K562 (cell line): Measurements from ENCODE around the gene ATP6V1F. TPM values are rescaled to one million over a fixed set of nuclear protein-coding genes. Genes with fewer than 3 reads are reported as not detected.

Experiments used
- ATAC-seq: fragments of 200-7000 bp; cut with Tn5 transposase; 3 replicates; pipeline ENCODE4 v1.9.1; 2020; ENCODE audit warnings: moderate library complexity
- BruUV-seq: library from RNA; stranded (reverse); fragments of 400-500 nt; replicated peaks from 2 replicates; lab custom pipeline; 2021; lab: Mats Ljungman, UMichigan
- CTCF ChIA-PET: fragments of 300-600 bp; formaldehyde crosslinking; extraction: SDS; loops from one replicate; lab custom pipeline; 2021; ENCODE audit warnings: low intra/inter-chr PET ratio; lab: Yijun Ruan, JAX
- POLR2A ChIA-PET: fragments of 300-600, 350-650 bp; sonication (Branson Sonifier 250); formaldehyde crosslinking; extraction: SDS; loops from one replicate; lab custom pipeline; 2021; ENCODE audit warnings: antibody characterized with exemption, inconsistent platforms; lab: Yijun Ruan, JAX
- DNase-seq, 4 experiments: peaks; one replicate each; pipeline versions ENCODE4 v3.0.0 to v3.0.0-alpha.2; 2011 to 2018; ENCODE audit warnings: low spot score in 3 of 4, mixed read lengths in 3 of 4; ENCODE audit errors: extremely low read depth in 1 of 4
- FAIRE-seq: peaks from 2 replicates; lab custom pipeline; 2011; peaks lifted over from hg19 to GRCh38; lab: Jason Lieb, UNC
- H2AFZ ChIP-seq: 2 replicates; pipeline ENCODE4 v1.6.0; 2011; ENCODE audit warnings: low read depth, low read length, control low read depth, inconsistent platforms
- H3K27ac ChIP-seq: fragments of 200-600 bp; 3 replicates; pipeline ENCODE4 v1.8.0; 2011; ENCODE audit warnings: low read depth, mild to moderate bottlenecking, control low read depth, inconsistent platforms, low read length, moderate library complexity, mixed read lengths; ENCODE audit errors: extremely low read depth
- H3K27me3 ChIP-seq, 2 experiments: fragments of 300-600 bp in 1 of 2; 2 replicates in 1 of 2; 3 replicates in 1 of 2; pipeline versions ENCODE4 v1.6.0 to v1.8.0; 2011; ENCODE audit warnings: inconsistent platforms in 2 of 2, low read length in 2 of 2, mild to moderate bottlenecking in 1 of 2, mixed read lengths in 1 of 2, moderate library complexity in 1 of 2; ENCODE audit not compliant: control insufficient read depth in 2 of 2, insufficient read depth in 2 of 2
- H3K36me3 ChIP-seq: fragments of 300-600 bp; 3 replicates; pipeline ENCODE4 v1.8.0; 2011; ENCODE audit warnings: mild to moderate bottlenecking, low read length, inconsistent platforms; ENCODE audit not compliant: control insufficient read depth, insufficient read depth
- H3K4me1 ChIP-seq, 2 experiments: fragments of 200-600 bp in 1 of 2; replicated peaks in 1 of 2; 2 replicates in 1 of 2; 3 replicates in 1 of 2; pipeline versions ENCODE4 v1.5.1 to v1.8.0; 2011; ENCODE audit warnings: inconsistent platforms in 2 of 2, low read length in 2 of 2, mild to moderate bottlenecking in 1 of 2, mixed read lengths in 1 of 2, moderate library complexity in 1 of 2; ENCODE audit not compliant: control insufficient read depth in 2 of 2, insufficient read depth in 2 of 2
- H3K4me2 ChIP-seq: 2 replicates; pipeline ENCODE4 v1.6.1; 2011; ENCODE audit warnings: low read length, control low read depth, inconsistent platforms, mixed read lengths; ENCODE audit not compliant: insufficient read depth
- H3K4me3 ChIP-seq: fragments of 200-600 bp; sonication (generic), shearing (Covaris generic); 2 replicates; pipeline ENCODE4 v1.5.1; 2016; ENCODE audit warnings: control low read depth, inconsistent platforms
- H3K79me2 ChIP-seq: fragments of 200-600 bp; 3 replicates; pipeline ENCODE4 v1.8.0; 2011; ENCODE audit warnings: low read length, inconsistent platforms; ENCODE audit not compliant: control insufficient read depth, insufficient read depth
- H3K9ac ChIP-seq, 2 experiments: 2 replicates each; pipeline versions ENCODE4 v1.6.0 to v1.6.1; 2011; ENCODE audit warnings: low read depth in 2 of 2, low read length in 2 of 2, control low read depth in 1 of 2, inconsistent platforms in 1 of 2, mild to moderate bottlenecking in 1 of 2, mixed read lengths in 1 of 2; ENCODE audit not compliant: insufficient read depth in 1 of 2
- H3K9me1 ChIP-seq: one replicate; pipeline ENCODE4 v1.6.0; 2011; ENCODE audit warnings: inconsistent platforms, mild to moderate bottlenecking, low read length, moderate library complexity; ENCODE audit not compliant: control insufficient read depth, insufficient read depth
- H3K9me3 ChIP-seq: replicated peaks from 2 replicates; pipeline ENCODE4 v1.5.1; 2011; ENCODE audit warnings: low read depth, low read length, inconsistent platforms; ENCODE audit not compliant: control insufficient read depth, insufficient read depth
- H4K20me1 ChIP-seq: replicated peaks from 2 replicates; pipeline ENCODE4 v1.6.1; 2011; ENCODE audit warnings: low read length, inconsistent platforms, mixed read lengths; ENCODE audit not compliant: control insufficient read depth, insufficient read depth
- CREB3 ChIP-seq: fragments of 450-650 bp; conservative IDR thresholded peaks from 2 replicates; pipeline ENCODE4 v1.6.1; 2016; ENCODE audit warnings: missing genetic modification characterization, low read depth, mild to moderate bottlenecking, missing compliant biosample characterization, moderate library complexity
- CTBP1 ChIP-seq: fragments of 450-650 bp; IDR thresholded peaks from 2 replicates; pipeline ENCODE4 v1.6.1; 2016; ENCODE audit warnings: borderline replicate concordance
- GATA2 ChIP-seq: sonication (generic); formaldehyde crosslinking; IDR thresholded peaks from 2 replicates; pipeline ENCODE4 v1.4.0; 2020; ENCODE audit warnings: mild to moderate bottlenecking, missing genetic modification reagents
- HBP1 ChIP-seq: fragments of 450-650 bp; formaldehyde crosslinking; IDR thresholded peaks from 2 replicates; pipeline ENCODE4 v1.4.0; 2022; ENCODE audit warnings: missing genetic modification characterization
- HMGN3 ChIP-seq: IDR thresholded peaks from 2 replicates; pipeline ENCODE4 v1.6.1; 2011; ENCODE audit warnings: borderline replicate concordance, low read depth, mild to moderate bottlenecking, mixed read lengths, low read length; ENCODE audit not compliant: insufficient read length; ENCODE audit errors: extremely low read depth
- KDM5B ChIP-seq: fragments of 200-600 bp; sonication (generic); IDR thresholded peaks from 2 replicates; pipeline ENCODE4 v1.6.1; 2012; ENCODE audit warnings: low read depth, mild to moderate bottlenecking, moderate library complexity, low read length, control low read depth, inconsistent platforms; ENCODE audit not compliant: insufficient replicate concordance
- MAFG ChIP-seq: fragments of 450-650 bp; conservative IDR thresholded peaks from 2 replicates; pipeline ENCODE4 v1.6.1; 2016; ENCODE audit warnings: missing genetic modification characterization, missing compliant biosample characterization
- MAFK ChIP-seq: IDR thresholded peaks from 2 replicates; pipeline ENCODE4 v1.6.1; 2011; ENCODE audit warnings: low read length, improper control_type of control experiment
- NFATC3 ChIP-seq: fragments of 450-650 bp; IDR thresholded peaks from 2 replicates; pipeline ENCODE4 v1.6.1; 2017; ENCODE audit warnings: mild to moderate bottlenecking
- POLR2A ChIP-seq: fragments of 450-650 bp; conservative IDR thresholded peaks from 2 replicates; pipeline ENCODE4 v1.6.1; 2016
- RBM15 ChIP-seq: fragments of 200-400 bp; formaldehyde crosslinking; IDR thresholded peaks from 2 replicates; pipeline ENCODE4 v1.6.1; 2018; ENCODE audit warnings: mild to moderate bottlenecking, low read length, moderate library complexity; ENCODE audit not compliant: insufficient read depth
- SMARCA4 ChIP-seq: fragments of 450-650 bp; IDR thresholded peaks from 2 replicates; pipeline ENCODE4 v1.6.1; 2016
- SPI1 ChIP-seq: IDR thresholded peaks from 2 replicates; pipeline ENCODE4 v1.6.1; 2011; ENCODE audit warnings: low read depth, low read length, control low read depth, borderline replicate concordance
- TAF15 ChIP-seq: fragments of 200-400 bp; formaldehyde crosslinking; IDR thresholded peaks from 2 replicates; pipeline ENCODE4 v1.6.1; 2017; ENCODE audit warnings: mild to moderate bottlenecking, low read depth, low read length, moderate library complexity
- ZBTB17 ChIP-seq: fragments of 450-650 bp; formaldehyde crosslinking; IDR thresholded peaks from 2 replicates; pipeline ENCODE4 v1.4.0; 2020; ENCODE audit warnings: mild to moderate bottlenecking
- ZNF316 ChIP-seq: fragments of 450-650 bp; IDR thresholded peaks from 2 replicates; pipeline ENCODE4 v1.6.1; 2016
- WGBS: fragments of 100-300 bp; shearing (Covaris generic); methylation state at CpG from one replicate; pipeline ENCODE4 v1.1.6; 2016; ENCODE audit warnings: low coverage, mixed read lengths; ENCODE audit not compliant: insufficient coverage; ENCODE audit errors: missing lambda C conversion rate; 5-methylcytosine and 5-hydroxymethylcytosine counted together
- in situ Hi-C: fragments of 300-500 bp; cut with MboI; formaldehyde crosslinking; loops from 4 replicates; pipeline ENCODE4 v1.15.0; 2018; ENCODE audit warnings: inconsistent platforms, mixed read lengths
- intact Hi-C: fragments of 100-400 bp; cut with micrococcal nuclease; formaldehyde crosslinking; loops from 2 replicates; pipeline ENCODE4 v1.14.2; 2022
- polyA plus RNA-seq, 8 experiments: library from polyadenylated mRNA; depleted of rRNA in 4 of 8; stranded (reverse) in 5 of 8; unstranded in 3 of 8; fragments of >200 nt; fragmentation: Nextera tagmentation in 2 of 8; fragmentation: Illumina TruSeq in 1 of 8; extraction: Ambion mirVana in 2 of 8; extraction: Trizol in 1 of 8; gene quantifications; 2 replicates each; pipeline versions ENCODE4 v1.2.1 to v1.2.3, GENCODE V29; 2011 to 2014; ENCODE audit warnings: inconsistent platforms in 1 of 8, missing spikeins in 1 of 8
- total RNA-seq, 7 experiments: library from RNA; depleted of rRNA in 6 of 7; stranded (reverse); fragments of >200 nt in 6 of 7; fragmentation: Illumina TruSeq in 2 of 7; extraction: Trizol in 2 of 7; gene quantifications; 2 replicates each; pipeline versions ENCODE4 v1.2.1 to v1.2.3, GENCODE V29; 2011 to 2021; ENCODE audit warnings: low replicate concordance in 1 of 7
- TF ChIP-seq, protein P1 (sequence below), 2 experiments: IDR thresholded peaks; 2 replicates each; pipeline ENCODE4 v1.6.1; 2011; ENCODE audit warnings: borderline replicate concordance in 1 of 2, control low read depth in 1 of 2, low read depth in 1 of 2, low read length in 1 of 2, mild to moderate bottlenecking in 1 of 2, mixed read lengths in 1 of 2, moderate library complexity in 1 of 2; ENCODE audit not compliant: insufficient read depth in 1 of 2, insufficient read length in 1 of 2, poor library complexity in 1 of 2, severe bottlenecking in 1 of 2; ENCODE audit errors: extremely low read depth in 1 of 2

ATP6V1F gene
- total and polyA plus RNA-seq, 9 of the 15 experiments (the other 6 are each of a cell fraction or from before 2014, with no cell fraction given) = 206 to 1,123 (median 542) TPM

- TF ChIP-seq HMGN3 = no peak
- no peak for TF ChIP-seq TAF15
- TF ChIP-seq, all 486 proteins: peak for 0
Measured at GRCh38 chr7:128814499-128814898, 48.2 kb upstream of the ATP6V1F start (continued).

DNA sequence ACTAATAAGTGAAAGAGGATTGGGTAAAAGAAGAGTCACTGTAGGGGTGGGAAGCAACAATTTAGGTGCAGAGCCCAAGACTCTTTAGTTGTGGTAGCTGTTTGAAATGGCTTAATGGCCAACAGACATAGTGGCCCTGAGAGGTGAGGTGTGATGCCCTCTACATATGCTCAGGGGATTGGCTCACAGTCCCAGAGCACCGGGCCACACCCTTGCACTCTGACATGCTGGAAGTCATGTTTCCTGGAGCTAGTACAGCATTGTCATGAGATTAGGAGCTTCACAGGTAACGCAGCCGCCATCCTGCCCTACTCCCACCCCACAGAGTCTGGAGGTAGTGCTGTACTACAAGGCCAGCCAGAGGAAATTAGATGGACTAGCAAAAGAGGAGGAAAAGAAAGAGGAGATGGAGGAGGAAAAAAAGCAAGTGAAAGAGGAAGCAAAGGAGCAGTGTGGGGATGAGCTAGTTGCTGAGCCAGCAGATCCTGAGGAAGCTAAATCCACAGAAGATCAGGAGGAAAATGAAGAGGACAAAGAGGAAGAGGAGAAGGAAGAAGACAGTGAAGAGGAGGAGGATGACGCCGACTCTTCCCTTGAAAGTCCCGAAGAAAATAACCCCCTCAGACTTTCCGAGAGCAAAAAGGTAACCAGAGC is 47.2 kb upstream of the ATP6V1F start:
- POLR2A ChIA-PET = interaction anchor here (0.5 to 6.8 kb wide), 5 partner anchors 7 to 182 kb away, joined by 3 to 39 read pairs (median 3); no protein-coding TSS in a partner anchor
- peak overlapping the region; percentile 26; the same call in 1 of the 2 replicates for H3K4me2 ChIP-seq
- H3K4me3 ChIP-seq = no peak overlapping the region
- no peaks in the 10 kb centered on the region for H3K79me2 ChIP-seq
- ATAC-seq (peak; percentile 50), DNase-seq (peak in 3 of 4 experiments; percentile 39 to 62 (median 50)), FAIRE-seq (peak; percentile 19)
- 0 out of 2 replicates have a peak overlapping the region, but pooled peaks have one; percentile 18 for H2AFZ ChIP-seq
- intact Hi-C loops = no loop called here
- H3K27ac ChIP-seq = no peak overlapping the region
- H3K9me3 ChIP-seq = no peaks in the 10 kb centered on the region
- peak overlapping the region in 1 of 2 experiments; percentile 18; a peak in 1 of 4 replicates for H3K9ac ChIP-seq
- CTCF ChIA-PET = no interaction called here
- no peaks in the 10 kb centered on the region for H3K27me3 ChIP-seq
- TSS peak; percentile 24 for BruUV-seq
- H4K20me1 ChIP-seq = no peaks in the 10 kb centered on the region
- 51% methylated on average over 7 of the region's 7 CpGs for WGBS
- H3K4me1 ChIP-seq = peaks cover 26 to 33% of the 10 kb centered on the region in 2 experiments; a peak in 4 of 5 replicates
- peaks cover 15% of the 10 kb centered on the region; the same call in 2 of the 3 replicates for H3K36me3 ChIP-seq
- in situ Hi-C loops = no loop called here
- H3K9me1 ChIP-seq = peaks cover 6% of the 10 kb centered on the region
- no peak for TF ChIP-seq RBM15
- TF ChIP-seq, protein P1, sequence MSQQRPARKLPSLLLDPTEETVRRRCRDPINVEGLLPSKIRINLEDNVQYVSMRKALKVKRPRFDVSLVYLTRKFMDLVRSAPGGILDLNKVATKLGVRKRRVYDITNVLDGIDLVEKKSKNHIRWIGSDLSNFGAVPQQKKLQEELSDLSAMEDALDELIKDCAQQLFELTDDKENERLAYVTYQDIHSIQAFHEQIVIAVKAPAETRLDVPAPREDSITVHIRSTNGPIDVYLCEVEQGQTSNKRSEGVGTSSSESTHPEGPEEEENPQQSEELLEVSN (IDR thresholded peaks at IDR 0.05; ENCODE audit: borderline replicate concordance in 1 of 2, extremely low read depth in 1 of 2, insufficient read depth in 1 of 2, insufficient read length in 1 of 2, low read depth in 1 of 2, low read length in 1 of 2, poor library complexity in 1 of 2, severe bottlenecking in 1 of 2) = peak in 1 of 2 experiments; percentile 20
- TF ChIP-seq SPI1 = peak; percentile 92
- TF ChIP-seq POLR2A = 0 out of 2 replicates have a peak, but pooled peaks have one; percentile 43
- TF ChIP-seq KDM5B = peak; percentile 25
- no peak for TF ChIP-seq GATA2 (CRISPR knock-in tag)
- peak; percentile 95 for TF ChIP-seq MAFG
- peak; percentile 27; the same call in 1 of the 2 replicates for TF ChIP-seq CTBP1
- no peak for TF ChIP-seq CREB3 (tag)
- peak; percentile 98 for TF ChIP-seq ZNF316
- TF ChIP-seq HBP1 = peak; percentile 7; the same call in 1 of the 2 replicates
- no peak for TF ChIP-seq NFATC3
- TF ChIP-seq MAFK = peak; percentile 90
- TF ChIP-seq SMARCA4 = 0 out of 2 replicates have a peak, but pooled peaks have one; percentile 15
- TF ChIP-seq ZBTB17 = 0 out of 2 replicates have a peak, but pooled peaks have one; percentile 19
